Suprapubic skin (tissue), 4 donors: ENCODE data around the gene ACOT11. TPM values are rescaled to one million over a fixed set of nuclear protein-coding genes. Genes with fewer than 3 reads are reported as not detected.

Experiments used
- DNase-seq, 2 donors: peaks; one replicate each; pipeline ENCODE4 v3.0.0-alpha.2; 2019; ENCODE audit warnings: low spot score in 2 of 2
- H3K27ac ChIP-seq: fragments of 200-600 bp; sonication (generic); one replicate; pipeline ENCODE4 v1.5.1; 2019
- H3K27me3 ChIP-seq: fragments of 200-600 bp; sonication (generic); one replicate; pipeline ENCODE4 v1.5.1; 2019
- H3K36me3 ChIP-seq: fragments of 200-600 bp; sonication (generic); one replicate; pipeline ENCODE4 v1.5.1; 2019
- H3K4me1 ChIP-seq: fragments of 200-600 bp; sonication (generic); one replicate; pipeline ENCODE4 v1.5.1; 2019
- H3K4me3 ChIP-seq: fragments of 200-600 bp; sonication (generic); one replicate; pipeline ENCODE4 v1.5.1; 2019; ENCODE audit warnings: mild to moderate bottlenecking
- H3K9me3 ChIP-seq: fragments of 200-600 bp; sonication (generic); one replicate; pipeline ENCODE4 v1.5.1; 2019
- CTCF ChIP-seq, 2 donors: fragments of 200-600 bp in 1 of 2; fragments of 450-650 bp in 1 of 2; sonication (generic) in 1 of 2; IDR thresholded peaks; one replicate each; pipeline ENCODE4 v1.5.1; 2016 to 2019; ENCODE audit warnings: antibody characterized with exemption in 2 of 2, mild to moderate bottlenecking in 1 of 2, moderate library complexity in 1 of 2
- EP300 ChIP-seq: sonication (generic); formaldehyde crosslinking; IDR thresholded peaks from one replicate; pipeline ENCODE4 v1.6.1; 2017; ENCODE audit warnings: antibody characterized with exemption
- POLR2A ChIP-seq, 2 donors: fragments of 450-650 bp; IDR thresholded peaks; one replicate each; pipeline ENCODE4 v1.6.1; 2017; ENCODE audit warnings: antibody characterized with exemption in 2 of 2, mild to moderate bottlenecking in 2 of 2, moderate library complexity in 2 of 2
- POLR2AphosphoS5 ChIP-seq, 3 donors: sonication (generic); formaldehyde crosslinking; IDR thresholded peaks; one replicate each; pipeline ENCODE4 v1.6.1; 2017; ENCODE audit warnings: antibody characterized with exemption in 3 of 3
- WGBS: methylation state at CpG from one replicate; pipeline ENCODE4 v1.1.5; 2018; 5-methylcytosine and 5-hydroxymethylcytosine counted together
- total RNA-seq, 4 donors: library from RNA; depleted of rRNA; stranded (reverse); fragments of >200 nt; gene quantifications; one replicate each; pipeline ENCODE4 v1.1.0, GENCODE V29; 2016

The ACOT11 gene
- total RNA-seq, 4 donors from 2014 or later, result 4.7 to 8.5 (median 6.9) TPM

- Histone ChIP-seq H3K9me3 (no peaks in the 10 kb centered on the region), H3K36me3 (no peaks in the 10 kb centered on the region), H3K27ac (no peak overlapping the region), H3K4me1 (peaks cover 3% of the 10 kb centered on the region), H3K4me3 (no peak overlapping the region), H3K27me3 (no peaks in the 10 kb centered on the region)
- 82% methylated on average over 3 of the region's 3 CpGs for WGBS
- no peak for DNase-seq
- TF ChIP-seq CTCF (IDR thresholded peaks at IDR 0.05) (no peak), POLR2A (IDR thresholded peaks at IDR 0.05) (no peak), POLR2AphosphoS5 (IDR thresholded peaks at IDR 0.05) (no peak), EP300 (no peak)
Observed at GRCh38 chr1:54650417-54650816, 102.4 kb downstream of the ACOT11 start.

GRCh38 chr1:54651608-54652007 lies 103.6 kb downstream of the ACOT11 start:
- DNase-seq, result no peak
- Histone ChIP-seq H3K36me3 (no peaks in the 10 kb centered on the region), H3K27ac (no peak overlapping the region), H3K27me3 (no peaks in the 10 kb centered on the region), H3K4me1 (peaks cover 3% of the 10 kb centered on the region), H3K4me3 (no peak overlapping the region), H3K9me3 (no peaks in the 10 kb centered on the region)
- WGBS, result 95% methylated on average over 3 of the region's 3 CpGs
- TF ChIP-seq POLR2A (IDR thresholded peaks at IDR 0.05) (no peak), POLR2AphosphoS5 (IDR thresholded peaks at IDR 0.05) (no peak), EP300 (no peak), CTCF (IDR thresholded peaks at IDR 0.05) (no peak)

- H3K4me3 ChIP-seq, result no peak overlapping the region
- no peaks in the 10 kb centered on the region for H3K36me3 ChIP-seq
- no peak overlapping the region for H3K27ac ChIP-seq
- DNase-seq, result no peak
- no peak for TF ChIP-seq EP300
- no peak for TF ChIP-seq CTCF (IDR thresholded peaks at IDR 0.05)
- no peak for TF ChIP-seq POLR2A (IDR thresholded peaks at IDR 0.05)
- TF ChIP-seq POLR2AphosphoS5 (IDR thresholded peaks at IDR 0.05), result no peak
- H3K4me1 ChIP-seq, result peaks cover 3% of the 10 kb centered on the region
- H3K9me3 ChIP-seq, result no peaks in the 10 kb centered on the region
- H3K27me3 ChIP-seq, result no peaks in the 10 kb centered on the region
Observed at GRCh38 chr1:54652168-54652567, 104.1 kb downstream of the ACOT11 start.

GRCh38 chr1:54653036-54653435 lies 105.0 kb downstream of the ACOT11 start:
- no peaks in the 10 kb centered on the region for H3K36me3 ChIP-seq
- no peaks in the 10 kb centered on the region for H3K27me3 ChIP-seq
- peaks cover 3% of the 10 kb centered on the region for H3K4me1 ChIP-seq
- no peak for DNase-seq
- no peaks in the 10 kb centered on the region for H3K9me3 ChIP-seq
- H3K4me3 ChIP-seq, result no peak overlapping the region
- no peak overlapping the region for H3K27ac ChIP-seq
- TF ChIP-seq CTCF (IDR thresholded peaks at IDR 0.05) (no peak), POLR2AphosphoS5 (IDR thresholded peaks at IDR 0.05) (no peak), POLR2A (IDR thresholded peaks at IDR 0.05) (no peak), EP300 (no peak)
- WGBS, result 90% methylated on average over 4 of the region's 4 CpGs

- Histone ChIP-seq H3K4me1 (no peaks in the 10 kb centered on the region), H3K27me3 (no peaks in the 10 kb centered on the region), H3K27ac (no peak overlapping the region), H3K9me3 (peaks cover 6% of the 10 kb centered on the region), H3K4me3 (no peak overlapping the region), H3K36me3 (no peaks in the 10 kb centered on the region)
- 91% methylated on average over 2 of the region's 2 CpGs for WGBS
- no peak for DNase-seq
- TF ChIP-seq CTCF (IDR thresholded peaks at IDR 0.05) (no peak), EP300 (no peak), POLR2A (IDR thresholded peaks at IDR 0.05) (no peak), POLR2AphosphoS5 (IDR thresholded peaks at IDR 0.05) (no peak)
Observed at GRCh38 chr1:54658164-54658913, 110.3 kb downstream of the ACOT11 start.

Other genes with a start within 250 kb of the ACOT11 start
- gene SSBP3, start 141.8 kb upstream of the ACOT11 start, total RNA-seq, result 10 to 100 TPM; 26.4 to 49.5 (median 37.1) TPM
- under 1 TPM in 1 of 4 donors, not detected in 3; 0.47 TPM for gene FAM151A, start 75.3 kb downstream of the ACOT11 start, total RNA-seq
- 1 to 10 TPM; 2.0 to 5.7 (median 3.8) TPM for gene MROH7, start 93.6 kb downstream of the ACOT11 start, total RNA-seq
- gene TTC4, start 167.6 kb downstream of the ACOT11 start, total RNA-seq, result 10 to 100 TPM; 16.7 to 59.9 (median 18.2) TPM
- 1 to 10 TPM; 3.2 to 8.7 (median 5.8) TPM for gene PARS2, start 216.3 kb downstream of the ACOT11 start, total RNA-seq